ENCODE results near the gene MAP3K3.
A peak's percentile ranks its signal among the peaks of the same experiment; 100 is the strongest.

Gene MAP3K3

GRCh38 chr17:63722403-63722802 lies 100.2 kb downstream of the MAP3K3 start:
- Histone ChIP-seq H3K4me1 (ENCODE audit: control insufficient read depth in 1 of 2, insufficient read depth in 1 of 2, low read depth in 1 of 2, low read length in 1 of 2) (no peaks in the 10 kb centered on the region), H3K27ac (no peak overlapping the region), H3K27me3 (no peaks in the 10 kb centered on the region), H3K4me3 (ENCODE audit: low read depth in 1 of 2, low read length in 1 of 2) (no peak overlapping the region), H3K36me3 (peaks cover 80% of the 10 kb centered on the region), H3K9me3 (no peaks in the 10 kb centered on the region)
- no peak for TF ChIP-seq CTCF (IDR thresholded peaks at IDR 0.05)

GRCh38 chr17:63735691-63736090 lies 113.5 kb downstream of the MAP3K3 start:
- H3K36me3 ChIP-seq: no peaks in the 10 kb centered on the region
- H3K27me3 ChIP-seq: no peaks in the 10 kb centered on the region
- no peaks in the 10 kb centered on the region for H3K9me3 ChIP-seq
- no peak overlapping the region for H3K27ac ChIP-seq
- no peak for TF ChIP-seq CTCF (IDR thresholded peaks at IDR 0.05)
- peaks cover 8 to 15% of the 10 kb centered on the region in 2 experiments for H3K4me1 ChIP-seq (ENCODE audit: control insufficient read depth in 1 of 2, insufficient read depth in 1 of 2, low read depth in 1 of 2, low read length in 1 of 2)
- H3K4me3 ChIP-seq (ENCODE audit: low read depth in 1 of 2, low read length in 1 of 2): no peak overlapping the region

GRCh38 chr17:63740464-63741142 lies 118.4 kb downstream of the MAP3K3 start:
- peaks cover 2% of the 10 kb centered on the region for H3K36me3 ChIP-seq
- H3K27ac ChIP-seq: peak overlapping the region; percentile 98
- no peaks in the 10 kb centered on the region for H3K9me3 ChIP-seq
- H3K4me3 ChIP-seq (ENCODE audit: low read depth in 1 of 2, low read length in 1 of 2): peak overlapping the region; percentile 77 to 92
- peaks cover 45 to 49% of the 10 kb centered on the region in 2 experiments for H3K4me1 ChIP-seq (ENCODE audit: control insufficient read depth in 1 of 2, insufficient read depth in 1 of 2, low read depth in 1 of 2, low read length in 1 of 2)
- no peaks in the 10 kb centered on the region for H3K27me3 ChIP-seq
- no peak for TF ChIP-seq CTCF (IDR thresholded peaks at IDR 0.05)

- no peak for TF ChIP-seq CTCF (IDR thresholded peaks at IDR 0.05)
- Histone ChIP-seq H3K4me1 (ENCODE audit: control insufficient read depth in 1 of 2, insufficient read depth in 1 of 2, low read depth in 1 of 2, low read length in 1 of 2) (peaks cover 50 to 54% of the 10 kb centered on the region in 2 experiments), H3K27me3 (no peaks in the 10 kb centered on the region), H3K9me3 (no peaks in the 10 kb centered on the region), H3K4me3 (ENCODE audit: low read depth in 1 of 2, low read length in 1 of 2) (peak overlapping the region; percentile 77 to 92), H3K36me3 (peaks cover 7% of the 10 kb centered on the region), H3K27ac (peak overlapping the region; percentile 98)
These were observed 118.9 kb downstream of the MAP3K3 start for GRCh38 chr17:63741143-63741407.

- no peaks in the 10 kb centered on the region for H3K9me3 ChIP-seq
- TF ChIP-seq CTCF (IDR thresholded peaks at IDR 0.05): peak; percentile 57
- no peaks in the 10 kb centered on the region for H3K27me3 ChIP-seq
- peak within 1 kb of the TSS; percentile 77 to 92 for H3K4me3 ChIP-seq (ENCODE audit: low read depth in 1 of 2, low read length in 1 of 2)
- peaks cover 8% of the 10 kb centered on the region for H3K36me3 ChIP-seq
- H3K4me1 ChIP-seq (ENCODE audit: control insufficient read depth in 1 of 2, insufficient read depth in 1 of 2, low read depth in 1 of 2, low read length in 1 of 2): peaks cover 55 to 59% of the 10 kb centered on the region in 2 experiments
- H3K27ac ChIP-seq: peak within 1 kb of the TSS; percentile 98
These were observed 119.4 kb downstream of the MAP3K3 start, which contains the start of gene STRADA for GRCh38 chr17:63741408-63742173. Gene STRADA, minus strand, starts transcription at chr17:63741799. Its CDS starts 13,430 bp downstream, at chr17:63728369.
